ENCODE measurements around the gene LAMB1.
"Not testable (repeated sequence)": the region's sequence is repeated elsewhere in the genome, so short reads cannot be mapped to it uniquely, and the experiment has no call there.

DNA sequence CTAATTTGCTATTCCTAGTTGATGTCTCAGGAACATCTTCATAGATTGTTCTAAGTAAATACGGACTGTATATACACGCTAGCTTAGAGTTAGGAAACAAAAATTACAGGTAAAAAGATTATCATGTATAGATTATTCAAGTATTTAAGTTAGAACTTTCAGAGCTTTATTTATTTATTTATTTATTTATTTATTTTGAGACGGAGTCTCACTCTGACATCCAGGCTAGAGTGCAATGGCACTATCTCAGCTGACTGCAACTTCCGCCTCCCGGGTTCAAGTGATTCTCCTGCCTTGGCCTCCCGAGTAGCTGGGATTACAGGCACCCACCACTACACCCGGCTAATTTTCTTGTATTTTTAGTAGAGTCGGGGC, 110.6 kb downstream of the LAMB1 start:
- TF ChIP-seq, protein P1, sequence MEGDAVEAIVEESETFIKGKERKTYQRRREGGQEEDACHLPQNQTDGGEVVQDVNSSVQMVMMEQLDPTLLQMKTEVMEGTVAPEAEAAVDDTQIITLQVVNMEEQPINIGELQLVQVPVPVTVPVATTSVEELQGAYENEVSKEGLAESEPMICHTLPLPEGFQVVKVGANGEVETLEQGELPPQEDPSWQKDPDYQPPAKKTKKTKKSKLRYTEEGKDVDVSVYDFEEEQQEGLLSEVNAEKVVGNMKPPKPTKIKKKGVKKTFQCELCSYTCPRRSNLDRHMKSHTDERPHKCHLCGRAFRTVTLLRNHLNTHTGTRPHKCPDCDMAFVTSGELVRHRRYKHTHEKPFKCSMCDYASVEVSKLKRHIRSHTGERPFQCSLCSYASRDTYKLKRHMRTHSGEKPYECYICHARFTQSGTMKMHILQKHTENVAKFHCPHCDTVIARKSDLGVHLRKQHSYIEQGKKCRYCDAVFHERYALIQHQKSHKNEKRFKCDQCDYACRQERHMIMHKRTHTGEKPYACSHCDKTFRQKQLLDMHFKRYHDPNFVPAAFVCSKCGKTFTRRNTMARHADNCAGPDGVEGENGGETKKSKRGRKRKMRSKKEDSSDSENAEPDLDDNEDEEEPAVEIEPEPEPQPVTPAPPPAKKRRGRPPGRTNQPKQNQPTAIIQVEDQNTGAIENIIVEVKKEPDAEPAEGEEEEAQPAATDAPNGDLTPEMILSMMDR (IDR thresholded peaks at IDR 0.05; ENCODE audit: poor library complexity): not testable (repeated sequence)
- not testable (repeated sequence) for TF ChIP-seq EZH2 (IDR thresholded peaks at IDR 0.05; ENCODE audit: borderline replicate concordance); EZH2phosphoT487 (IDR thresholded peaks at IDR 0.05; ENCODE audit: low read depth, severe bottlenecking, unreplicated experiment)
